Measurements from ENCODE around the gene ZNF521. TPM values are rescaled to one million over a fixed set of nuclear protein-coding genes. Genes with fewer than 3 reads are reported as not detected.

Gene ZNF521
- total RNA-seq, 1 experiment from 2014 or later = not detected

GRCh38 chr18:25112821-25113434 is 239.0 kb downstream of the ZNF521 start:
- no peak for DNase-seq
- TF ChIP-seq, protein P1, sequence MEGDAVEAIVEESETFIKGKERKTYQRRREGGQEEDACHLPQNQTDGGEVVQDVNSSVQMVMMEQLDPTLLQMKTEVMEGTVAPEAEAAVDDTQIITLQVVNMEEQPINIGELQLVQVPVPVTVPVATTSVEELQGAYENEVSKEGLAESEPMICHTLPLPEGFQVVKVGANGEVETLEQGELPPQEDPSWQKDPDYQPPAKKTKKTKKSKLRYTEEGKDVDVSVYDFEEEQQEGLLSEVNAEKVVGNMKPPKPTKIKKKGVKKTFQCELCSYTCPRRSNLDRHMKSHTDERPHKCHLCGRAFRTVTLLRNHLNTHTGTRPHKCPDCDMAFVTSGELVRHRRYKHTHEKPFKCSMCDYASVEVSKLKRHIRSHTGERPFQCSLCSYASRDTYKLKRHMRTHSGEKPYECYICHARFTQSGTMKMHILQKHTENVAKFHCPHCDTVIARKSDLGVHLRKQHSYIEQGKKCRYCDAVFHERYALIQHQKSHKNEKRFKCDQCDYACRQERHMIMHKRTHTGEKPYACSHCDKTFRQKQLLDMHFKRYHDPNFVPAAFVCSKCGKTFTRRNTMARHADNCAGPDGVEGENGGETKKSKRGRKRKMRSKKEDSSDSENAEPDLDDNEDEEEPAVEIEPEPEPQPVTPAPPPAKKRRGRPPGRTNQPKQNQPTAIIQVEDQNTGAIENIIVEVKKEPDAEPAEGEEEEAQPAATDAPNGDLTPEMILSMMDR (conservative IDR thresholded peaks at IDR 0.05) = no peak
- no peak for TF ChIP-seq EZH2 (IDR thresholded peaks at IDR 0.05; ENCODE audit: low read depth)
- ChIA-PET CTCF (no interaction called here), POLR2A (ENCODE audit: unreplicated experiment) (no interaction called here)
- H3K79me2 ChIP-seq (ENCODE audit: low read depth) = no peaks in the 10 kb centered on the region
- H3F3A ChIP-seq (ENCODE audit: insufficient read depth, low read depth) = no peaks in the 10 kb centered on the region
- no peaks in the 10 kb centered on the region for H3K36me3 ChIP-seq (ENCODE audit: low read depth)
- no TSS peak for BruUV-seq (replicated peaks)
- H3K9me3 ChIP-seq (ENCODE audit: insufficient read depth, low read depth) = no peaks in the 10 kb centered on the region
- no peak overlapping the region for H2AFZ ChIP-seq
- H3K9me2 ChIP-seq (ENCODE audit: insufficient read depth) = no peaks in the 10 kb centered on the region
- no peak overlapping the region for H3K4me3 ChIP-seq
- intact Hi-C loops (cut with micrococcal nuclease; ENCODE audit: unreplicated experiment) = no loop called here
- no peaks in the 10 kb centered on the region for H3K27me3 ChIP-seq (ENCODE audit: insufficient read depth, low read depth)
- H3K4me1 ChIP-seq (replicated peaks; ENCODE audit: insufficient read depth) = no peaks in the 10 kb centered on the region
- H3K4me2 ChIP-seq = no peak overlapping the region
- H3K27ac ChIP-seq = no peak overlapping the region
- no peaks in the 10 kb centered on the region for H4K20me1 ChIP-seq (ENCODE audit: insufficient read depth)

- CTCF ChIA-PET = no interaction called here
- H3K4me3 ChIP-seq = no peak overlapping the region
- intact Hi-C loops (cut with micrococcal nuclease; ENCODE audit: unreplicated experiment) = no loop called here
- H3F3A ChIP-seq (ENCODE audit: insufficient read depth, low read depth) = no peaks in the 10 kb centered on the region
- H3K36me3 ChIP-seq (ENCODE audit: low read depth) = no peaks in the 10 kb centered on the region
- BruUV-seq (replicated peaks) = no TSS peak
- POLR2A ChIA-PET (ENCODE audit: unreplicated experiment) = no interaction called here
- TF ChIP-seq EZH2 (IDR thresholded peaks at IDR 0.05; ENCODE audit: low read depth) = no peak
- TF ChIP-seq, protein P1 (conservative IDR thresholded peaks at IDR 0.05) = no peak
- no peaks in the 10 kb centered on the region for H3K9me3 ChIP-seq (ENCODE audit: insufficient read depth, low read depth)
- DNase-seq = no peak
- H3K27me3 ChIP-seq (ENCODE audit: insufficient read depth, low read depth) = no peaks in the 10 kb centered on the region
- no peak overlapping the region for H3K4me2 ChIP-seq
- no peaks in the 10 kb centered on the region for H3K79me2 ChIP-seq (ENCODE audit: low read depth)
- no peaks in the 10 kb centered on the region for H4K20me1 ChIP-seq (ENCODE audit: insufficient read depth)
- no peak overlapping the region for H2AFZ ChIP-seq
- H3K9me2 ChIP-seq (ENCODE audit: insufficient read depth) = no peaks in the 10 kb centered on the region
- H3K4me1 ChIP-seq (replicated peaks; ENCODE audit: insufficient read depth) = no peaks in the 10 kb centered on the region
- H3K27ac ChIP-seq = no peak overlapping the region
Observed at GRCh38 chr18:25111377-25112288, 240.3 kb downstream of the ZNF521 start.

DNA sequence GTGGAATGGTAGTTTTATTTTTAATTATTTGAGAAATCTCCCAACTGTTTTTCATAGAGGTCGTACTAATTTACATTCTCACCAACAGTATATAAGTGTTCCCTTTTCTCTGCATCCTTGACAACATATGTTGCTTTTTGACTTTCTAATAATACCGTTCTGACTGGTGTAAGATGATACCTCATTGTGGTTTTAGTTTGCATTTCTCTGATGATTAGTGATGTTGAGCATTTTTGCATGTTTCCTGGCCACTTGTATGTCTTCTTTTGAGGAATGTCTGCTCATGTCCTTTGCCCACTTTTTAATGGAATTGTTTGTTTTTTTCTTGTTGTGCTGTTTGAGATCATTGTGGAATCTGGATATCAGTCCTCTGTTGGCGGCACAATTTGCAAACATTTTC is 242.5 kb downstream of the ZNF521 start:
- no peaks in the 10 kb centered on the region for H3K9me3 ChIP-seq (ENCODE audit: insufficient read depth, low read depth)
- H3K79me2 ChIP-seq (ENCODE audit: low read depth) = no peaks in the 10 kb centered on the region
- no peaks in the 10 kb centered on the region for H3K4me1 ChIP-seq (replicated peaks; ENCODE audit: insufficient read depth)
- ChIA-PET POLR2A (ENCODE audit: unreplicated experiment) (no interaction called here), CTCF (no interaction called here)
- H3K4me2 ChIP-seq = no peak overlapping the region
- BruUV-seq (replicated peaks) = no TSS peak
- no peaks in the 10 kb centered on the region for H3F3A ChIP-seq (ENCODE audit: insufficient read depth, low read depth)
- no peak for DNase-seq
- no peaks in the 10 kb centered on the region for H3K36me3 ChIP-seq (ENCODE audit: low read depth)
- H3K27me3 ChIP-seq (ENCODE audit: insufficient read depth, low read depth) = no peaks in the 10 kb centered on the region
- no peak overlapping the region for H3K4me3 ChIP-seq
- H4K20me1 ChIP-seq (ENCODE audit: insufficient read depth) = no peaks in the 10 kb centered on the region
- intact Hi-C loops (cut with micrococcal nuclease; ENCODE audit: unreplicated experiment) = no loop called here
- no peaks in the 10 kb centered on the region for H3K9me2 ChIP-seq (ENCODE audit: insufficient read depth)
- no peak overlapping the region for H3K27ac ChIP-seq
- no peak overlapping the region for H2AFZ ChIP-seq
- TF ChIP-seq EZH2 (IDR thresholded peaks at IDR 0.05; ENCODE audit: low read depth) = no peak
- TF ChIP-seq, protein P1 (conservative IDR thresholded peaks at IDR 0.05) = no peak

Data from PC-9 (cell line).